ENCODE measurements around the gene USP32.
"Not testable (repeated sequence)": the region's sequence is repeated elsewhere in the genome, so short reads cannot be mapped to it uniquely, and the experiment has no call there.

Gene USP32

DNA sequence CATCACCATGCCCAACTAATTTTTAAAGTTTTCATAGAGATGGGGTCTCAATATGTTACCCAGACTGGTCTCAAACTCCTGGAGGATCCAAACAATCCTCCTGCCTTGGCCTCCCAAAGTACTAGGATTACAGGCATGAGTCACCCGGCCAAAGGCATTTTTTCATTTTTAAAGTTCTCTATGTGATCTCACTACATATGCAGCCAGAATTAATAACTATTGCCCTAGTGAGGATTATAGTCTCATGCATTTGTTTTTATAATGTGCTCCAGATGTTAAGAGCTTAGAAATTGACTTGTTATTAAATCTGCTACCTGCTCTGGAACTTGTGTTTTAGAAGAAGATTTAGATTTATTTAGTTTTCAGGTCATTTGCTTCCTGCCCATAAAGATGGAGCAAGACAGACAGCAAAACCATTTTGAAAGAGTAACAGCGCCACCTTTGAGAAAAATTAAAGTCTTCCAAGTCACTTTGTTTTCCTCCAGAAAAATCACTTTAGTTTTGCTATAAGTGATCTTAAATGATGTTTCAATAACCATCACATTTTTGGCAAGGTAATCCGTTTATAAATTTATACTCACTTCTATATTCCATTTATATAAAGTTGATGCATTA lies 162.6 kb downstream of the USP32 start:
- no peak for DNase-seq (ENCODE audit: low read depth)

- DNase-seq (ENCODE audit: low read depth), result not testable (repeated sequence)
Measured at GRCh38 chr17:60227276-60227675, 164.7 kb downstream of the USP32 start.

- no peak for DNase-seq (ENCODE audit: low read depth)
Measured at GRCh38 chr17:60224064-60224463, 167.9 kb downstream of the USP32 start.

DNA sequence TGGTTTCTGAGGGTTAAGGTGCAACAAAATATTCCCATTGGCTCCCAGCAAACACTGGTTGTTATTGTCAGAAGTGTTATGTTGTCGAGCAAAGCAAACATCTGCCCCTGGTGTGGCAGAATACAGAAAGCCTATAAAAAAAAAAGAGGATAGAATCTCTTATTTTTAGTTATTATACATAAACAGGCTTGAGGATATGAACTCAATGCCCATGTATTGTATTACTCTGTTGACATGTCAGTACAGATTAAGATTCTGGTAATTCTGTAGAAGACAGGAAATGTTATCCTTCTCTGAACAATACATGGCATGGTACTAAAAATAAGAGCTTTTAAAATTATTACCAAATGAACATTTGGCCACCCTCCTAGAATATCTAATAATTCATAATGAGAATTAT lies 168.5 kb downstream of the USP32 start:
- no peak for DNase-seq (ENCODE audit: low read depth)

- not testable (repeated sequence) for DNase-seq (ENCODE audit: low read depth)
Measured at GRCh38 chr17:60218774-60219173, 173.2 kb downstream of the USP32 start.

- not testable (repeated sequence) for DNase-seq (ENCODE audit: low read depth)
Measured at GRCh38 chr17:60215895-60216294, 176.0 kb downstream of the USP32 start.

DNA sequence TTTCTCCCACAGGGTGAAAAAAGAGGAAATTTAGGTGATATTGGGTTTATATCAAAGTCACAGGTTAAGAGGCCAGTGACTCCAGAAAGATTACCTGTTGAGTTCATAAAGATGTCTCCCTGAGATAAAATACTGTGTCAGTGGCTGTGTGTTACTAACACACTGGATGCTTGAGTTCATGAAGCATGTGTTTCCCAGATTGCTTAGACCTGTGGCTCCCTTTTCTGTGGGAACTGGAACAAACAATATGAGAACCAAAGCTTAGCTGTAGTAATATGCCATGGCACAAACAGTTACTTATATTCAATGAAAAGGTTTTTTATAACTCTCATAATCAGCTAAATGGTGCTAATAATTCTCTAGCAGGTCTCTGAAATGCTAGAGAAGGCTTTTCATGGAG lies 180.7 kb downstream of the USP32 start:
- DNase-seq (ENCODE audit: low read depth), result not testable (repeated sequence)

- DNase-seq (ENCODE audit: low read depth), result not testable (repeated sequence)
Measured at GRCh38 chr17:60208302-60208701, 183.6 kb downstream of the USP32 start.

GRCh38 chr17:60205782-60206181 lies 186.2 kb downstream of the USP32 start:
- not testable (repeated sequence) for DNase-seq (ENCODE audit: low read depth)

DNA sequence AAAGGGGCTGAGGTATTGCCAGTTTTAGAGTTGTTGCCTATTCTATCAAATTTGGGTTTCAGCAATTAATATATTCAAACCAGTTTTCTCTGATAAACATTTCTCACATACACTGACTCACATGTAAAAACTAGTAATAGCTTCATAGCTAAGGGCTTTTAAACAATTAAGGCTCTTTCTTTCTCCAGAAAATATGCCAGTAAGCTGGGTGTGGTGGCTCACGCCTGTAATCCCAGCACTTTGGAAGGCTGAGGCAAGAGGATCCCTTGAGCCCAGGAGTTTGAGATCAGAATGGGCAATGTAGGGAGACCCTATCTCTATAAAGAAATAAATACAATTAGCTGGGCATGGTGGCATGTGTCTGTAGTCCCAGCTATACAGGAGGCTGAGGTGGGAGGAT lies 193.3 kb downstream of the USP32 start:
- not testable (repeated sequence) for DNase-seq (ENCODE audit: low read depth)

DNA sequence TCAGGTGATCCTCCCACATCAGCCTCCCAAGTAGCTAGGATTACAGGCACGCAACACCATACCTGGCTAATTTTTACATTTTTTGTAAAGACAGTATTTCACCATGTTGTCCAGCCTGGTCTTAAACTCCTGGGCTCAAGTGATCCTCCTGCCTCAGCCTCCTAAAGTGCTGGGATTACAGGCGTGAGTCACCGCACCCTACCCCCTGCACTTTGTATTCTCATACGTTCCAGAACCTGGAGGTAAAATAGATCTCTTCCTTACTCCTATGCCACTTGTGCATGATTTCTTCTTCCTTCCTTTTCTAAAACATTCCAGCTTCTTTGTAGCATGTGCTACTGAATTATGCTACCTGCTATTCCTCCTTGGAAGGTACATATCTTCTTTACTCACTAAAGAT lies 197.8 kb downstream of the USP32 start:
- not testable (repeated sequence) for DNase-seq (ENCODE audit: low read depth)

DNA sequence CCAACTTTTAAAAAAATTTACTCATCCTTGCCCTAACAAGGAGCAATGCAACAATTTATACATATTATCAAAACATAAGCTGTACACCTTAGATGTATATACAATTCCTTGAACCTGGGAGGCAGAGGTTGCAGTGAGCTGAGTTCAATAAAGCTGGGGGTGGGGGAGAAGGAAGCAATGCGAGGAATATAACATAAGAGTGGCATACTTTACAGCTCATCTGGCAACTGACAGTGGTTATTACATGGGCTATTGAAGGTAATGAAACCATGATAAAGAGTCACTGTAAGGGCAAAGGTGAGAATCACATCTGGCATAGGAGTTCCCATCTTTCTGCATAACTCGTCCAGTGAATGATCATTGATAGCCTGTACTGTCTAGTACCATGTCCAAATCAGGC lies 198.5 kb downstream of the USP32 start:
- DNase-seq (ENCODE audit: low read depth), result no peak

GRCh38 chr17:60193032-60193431 lies 198.9 kb downstream of the USP32 start:
- not testable (repeated sequence) for DNase-seq (ENCODE audit: low read depth)

GRCh38 chr17:60190032-60190431 lies 201.9 kb downstream of the USP32 start:
- not testable (repeated sequence) for DNase-seq (ENCODE audit: low read depth)

- no peak for DNase-seq (ENCODE audit: low read depth)
Measured at GRCh38 chr17:60188759-60189158, 203.2 kb downstream of the USP32 start.

DNA sequence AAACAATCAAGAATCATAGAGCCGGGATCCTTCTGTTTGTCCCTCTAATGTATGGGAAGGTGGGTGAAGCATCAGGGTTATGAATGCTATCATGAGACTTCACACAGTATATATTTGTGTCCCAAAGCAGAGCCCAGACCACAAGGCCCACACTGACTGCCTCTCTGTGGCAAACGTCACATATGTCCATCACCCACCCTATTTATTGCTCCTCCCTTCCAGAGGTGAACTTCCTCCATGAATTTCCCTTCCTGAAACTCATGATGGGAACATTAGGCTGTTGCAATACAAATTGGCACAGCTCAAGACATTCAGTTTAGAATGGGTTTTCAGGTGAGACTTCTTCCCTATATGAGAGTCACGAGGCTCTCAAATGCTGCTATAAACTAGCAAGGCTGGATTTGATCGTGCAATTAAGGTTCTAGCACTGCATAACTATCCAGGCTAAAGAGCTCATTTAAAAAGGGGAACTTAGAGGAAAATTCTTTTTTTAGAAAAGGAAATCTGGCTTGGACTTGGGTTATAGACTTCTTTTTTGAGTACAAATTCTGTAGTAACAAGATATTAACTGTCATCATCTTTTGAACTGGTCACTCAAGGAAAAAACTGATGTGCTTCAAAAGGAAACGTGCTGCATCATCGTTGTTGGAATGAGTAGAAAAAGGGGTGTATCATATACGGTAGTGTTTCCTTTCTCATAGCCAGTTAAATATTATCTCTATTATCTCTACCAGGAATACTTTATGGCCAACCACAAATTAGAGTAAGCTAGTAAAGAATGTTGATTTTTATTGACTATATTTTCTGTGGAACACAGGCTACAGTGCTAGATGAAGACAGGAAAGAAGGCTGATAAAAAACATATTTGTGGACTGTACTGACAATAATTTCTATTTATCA lies 204.8 kb downstream of the USP32 start:
- not testable (repeated sequence) for DNase-seq (ENCODE audit: low read depth)

DNA sequence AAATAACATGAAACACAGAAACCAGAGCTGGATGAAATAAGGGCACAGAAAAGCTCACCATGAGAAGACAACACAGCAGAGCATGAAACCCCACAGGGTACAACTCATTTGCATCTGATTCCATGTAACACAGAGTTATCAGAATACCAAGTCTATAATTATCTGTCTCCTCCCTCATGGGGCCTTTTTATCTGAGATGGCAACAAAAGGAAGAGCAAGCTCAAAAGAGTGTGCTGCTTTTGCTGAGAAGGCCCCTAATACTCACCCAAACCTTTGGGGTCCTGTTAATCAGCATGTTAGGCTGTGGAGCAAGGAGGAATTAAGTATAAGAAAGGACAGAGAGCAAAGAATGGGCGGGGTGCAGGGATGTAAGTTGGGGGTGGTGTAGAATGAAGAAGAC lies 205.6 kb downstream of the USP32 start:
- DNase-seq (ENCODE audit: low read depth), result not testable (repeated sequence)

DNA sequence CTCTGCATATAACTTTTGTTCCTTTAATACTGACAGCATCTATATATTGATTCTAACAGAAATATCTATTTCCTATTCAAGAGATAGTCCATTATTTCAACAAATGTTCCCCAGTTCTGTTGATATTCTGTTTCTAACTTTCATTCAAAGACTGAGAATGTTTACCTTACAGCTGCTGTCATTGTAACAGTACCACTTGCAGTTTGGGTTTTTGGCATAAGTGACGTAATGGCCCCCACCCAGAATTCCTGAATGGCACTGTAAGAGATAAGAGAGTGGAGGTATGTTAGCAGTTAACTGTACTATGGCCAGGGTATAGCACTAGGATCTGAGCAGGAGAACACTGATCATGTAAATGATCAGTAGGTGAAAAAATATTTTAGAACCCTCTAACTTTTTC lies 211.6 kb downstream of the USP32 start:
- DNase-seq (ENCODE audit: low read depth), result not testable (repeated sequence)

- not testable (repeated sequence) for DNase-seq (ENCODE audit: low read depth)
Measured at GRCh38 chr17:60178180-60178579, 213.8 kb downstream of the USP32 start.

DNA sequence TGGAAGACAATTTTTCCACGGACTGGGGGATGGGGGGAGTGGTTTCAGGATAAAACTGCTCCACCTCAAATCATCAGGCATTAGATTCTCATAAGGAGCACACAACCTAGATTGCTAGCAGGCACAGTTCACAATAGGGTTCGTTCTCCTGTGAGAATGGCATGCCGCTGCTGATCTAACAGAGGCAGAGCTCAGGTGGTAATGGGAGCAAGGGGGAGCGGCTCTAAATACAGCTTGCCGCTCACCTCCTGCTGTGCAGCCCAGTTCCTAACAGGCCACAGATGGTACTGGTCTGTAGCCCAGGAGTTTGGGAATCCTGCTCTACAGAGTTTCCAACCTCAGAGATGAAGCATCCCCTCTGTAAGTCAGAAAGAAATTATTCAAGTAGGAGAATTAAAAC lies 215.2 kb downstream of the USP32 start:
- not testable (repeated sequence) for DNase-seq (ENCODE audit: low read depth)

DNA sequence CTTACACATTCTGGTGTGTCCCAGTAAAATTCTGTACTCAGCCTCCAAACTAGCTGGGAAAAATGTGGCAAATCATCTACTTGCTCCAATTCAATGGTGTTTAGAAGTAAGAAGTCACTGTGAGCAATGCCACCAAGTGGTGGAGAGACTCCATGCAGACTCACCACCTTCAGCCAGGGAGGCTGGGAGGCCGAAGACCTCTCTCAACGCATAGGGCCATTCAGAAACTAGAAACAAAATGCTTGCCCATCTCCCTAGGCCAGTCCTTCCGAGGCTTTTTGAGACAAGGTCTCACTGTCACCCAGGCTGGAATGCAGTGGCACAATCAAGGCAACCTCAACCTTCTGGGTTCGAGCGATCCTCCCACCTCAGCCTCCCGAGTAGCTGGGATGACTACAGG lies 217.2 kb downstream of the USP32 start:
- not testable (repeated sequence) for DNase-seq (ENCODE audit: low read depth)

DNA sequence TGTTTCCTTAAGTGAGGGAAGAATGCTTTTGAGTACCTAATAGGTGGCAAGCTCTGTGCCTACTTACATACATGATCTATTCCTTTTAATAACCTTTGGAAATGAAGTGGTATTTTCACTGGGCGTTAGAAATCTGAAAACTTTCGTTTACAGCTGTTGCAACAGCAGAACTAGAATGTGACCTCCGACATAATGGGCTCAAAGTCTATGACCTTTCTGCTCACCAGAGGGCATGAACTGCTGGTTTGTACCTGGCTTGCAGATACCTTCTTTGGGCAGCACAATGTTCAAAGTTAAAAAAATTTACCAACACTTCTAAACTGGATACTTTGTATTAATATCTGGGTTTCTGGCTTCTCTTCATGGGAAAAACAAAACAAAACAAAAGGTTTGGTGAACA lies 217.9 kb downstream of the USP32 start:
- no peak for DNase-seq (ENCODE audit: low read depth)

- no peak for DNase-seq (ENCODE audit: low read depth)
Measured at GRCh38 chr17:60173304-60173819, 218.6 kb downstream of the USP32 start.

Measured in stimulated activated CD4-positive, alpha-beta T cell treated with anti-CD3 and anti-CD28 coated beads, Interleukin-2, amount 100 ng/mL, for 4 hours (primary cell).